Immature natural killer cell (primary cell): ENCODE results near the gene CTNND1. TPM values are rescaled to one million over a fixed set of nuclear protein-coding genes. Genes with fewer than 3 reads are reported as not detected.
A peak's percentile ranks its signal among the peaks of the same experiment; 100 is the strongest.

Experiments
- DNase-seq, 3 donors: peaks; one replicate each; pipeline ENCODE4 v3.0.0; 2022; ENCODE audit warnings: mixed read lengths in 1 of 3
- H3K27ac Mint-ChIP-seq, 6 donors: one replicate each; pipeline ENCODE4 v1.8.0; 2020; ENCODE audit warnings: mixed read lengths in 6 of 6, mild to moderate bottlenecking in 5 of 6, inconsistent platforms in 4 of 6, moderate library complexity in 3 of 6
- H3K27me3 Mint-ChIP-seq, 3 donors: one replicate each; pipeline ENCODE4 v1.8.0; 2020 to 2021; ENCODE audit warnings: low read depth in 3 of 3, mild to moderate bottlenecking in 3 of 3, mixed read lengths in 3 of 3, moderate library complexity in 3 of 3, inconsistent platforms in 1 of 3
- H3K36me3 Mint-ChIP-seq, 3 donors: one replicate each; pipeline ENCODE4 v1.8.0; 2020; ENCODE audit warnings: mixed read lengths in 3 of 3, inconsistent platforms in 2 of 3, mild to moderate bottlenecking in 2 of 3
- H3K4me1 Mint-ChIP-seq, 2 donors: one replicate each; pipeline ENCODE4 v1.8.0; 2020; ENCODE audit warnings: inconsistent platforms in 2 of 2, mild to moderate bottlenecking in 2 of 2, mixed read lengths in 2 of 2, moderate library complexity in 1 of 2
- H3K4me3 Mint-ChIP-seq, 5 donors: one replicate each; pipeline ENCODE4 v1.8.0; 2020; ENCODE audit warnings: mild to moderate bottlenecking in 5 of 5, mixed read lengths in 5 of 5, inconsistent platforms in 3 of 5, moderate library complexity in 3 of 5
- H3K9me3 Mint-ChIP-seq, 6 donors: one replicate each; pipeline ENCODE4 v1.8.0; 2020; ENCODE audit warnings: mild to moderate bottlenecking in 6 of 6, mixed read lengths in 6 of 6, inconsistent platforms in 4 of 6, moderate library complexity in 3 of 6
- polyA plus RNA-seq, 3 donors: library from polyadenylated mRNA; unstranded; fragments of 300-500 nt; fragmentation: Illumina TruSeq; gene quantifications; one replicate each; pipeline ENCODE4 v1.2.3, GENCODE V29; 2021

Gene CTNND1
- polyA plus RNA-seq, 3 donors from 2014 or later = 1.1 to 2.5 (median 1.9) TPM

- Mint-ChIP-seq H3K27ac (peak overlapping the region in 4 of 6 donors; percentile 11 to 81 (median 36)), H3K27me3 (peaks cover 3 to 13% (median 7%) of the 10 kb centered on the region in 3 donors), H3K4me3 (no peak overlapping the region), H3K4me1 (peaks cover 25 to 30% of the 10 kb centered on the region in 2 donors), H3K9me3 (no peaks in the 10 kb centered on the region), H3K36me3 (peaks cover 4 to 10% (median 7%) of the 10 kb centered on the region in 3 donors)
- no peak for DNase-seq
These were observed 16.4 kb upstream of the CTNND1 start for GRCh38 chr11:57745206-57745605.

- H3K4me1 Mint-ChIP-seq = peaks cover 15 to 20% of the 10 kb centered on the region in 2 donors
- no peak for DNase-seq
- no peaks in the 10 kb centered on the region for H3K9me3 Mint-ChIP-seq
- H3K36me3 Mint-ChIP-seq = peaks cover 6 to 8% (median 8%) of the 10 kb centered on the region in 3 donors
- no peak overlapping the region for H3K4me3 Mint-ChIP-seq
- peak overlapping the region; percentile 10 to 69 (median 62) for H3K27ac Mint-ChIP-seq
- peaks cover 0 to 3% (median 2%) of the 10 kb centered on the region in 3 donors for H3K27me3 Mint-ChIP-seq
These were observed 14.7 kb upstream of the CTNND1 start for GRCh38 chr11:57746920-57747319.

GRCh38 chr11:57751176-57751575 lies 10.4 kb upstream of the CTNND1 start:
- Mint-ChIP-seq H3K27ac (no peak overlapping the region), H3K4me1 (no peaks in the 10 kb centered on the region), H3K27me3 (no peaks in the 10 kb centered on the region), H3K4me3 (no peak overlapping the region), H3K36me3 (peaks cover 0 to 8% (median 3%) of the 10 kb centered on the region in 3 donors), H3K9me3 (no peaks in the 10 kb centered on the region)
- DNase-seq = no peak

GRCh38 chr11:57751676-57752253 lies 9.8 kb upstream of the CTNND1 start, which contains the start of gene BTBD18:
BTBD18 (minus strand) TSS chr11:57751819; CDS start chr11:57751188, 631 bp downstream.
- DNase-seq = no peak
- Mint-ChIP-seq H3K27ac (peak within 1 kb of the TSS in 1 of 6 donors; percentile 36), H3K4me1 (no peaks in the 10 kb centered on the region), H3K4me3 (no peak within 1 kb of the TSS), H3K9me3 (no peaks in the 10 kb centered on the region), H3K27me3 (no peaks in the 10 kb centered on the region), H3K36me3 (peaks cover 0 to 8% (median 3%) of the 10 kb centered on the region in 3 donors)

GRCh38 chr11:57752954-57753353 lies 8.6 kb upstream of the CTNND1 start:
- Mint-ChIP-seq H3K36me3 (peaks cover 0 to 4% (median 0%) of the 10 kb centered on the region in 3 donors), H3K27me3 (no peaks in the 10 kb centered on the region), H3K27ac (no peak overlapping the region), H3K9me3 (no peaks in the 10 kb centered on the region), H3K4me3 (no peak overlapping the region), H3K4me1 (no peaks in the 10 kb centered on the region)
- no peak for DNase-seq

- Mint-ChIP-seq H3K4me1 (peaks cover 6% of the 10 kb centered on the region in 2 donors), H3K9me3 (no peaks in the 10 kb centered on the region), H3K36me3 (peaks cover 0 to 4% (median 3%) of the 10 kb centered on the region in 3 donors), H3K27ac (no peak overlapping the region), H3K4me3 (no peak overlapping the region), H3K27me3 (peaks cover 0 to 4% (median 2%) of the 10 kb centered on the region in 3 donors)
- DNase-seq = no peak
These were observed 3.4 kb upstream of the CTNND1 start for GRCh38 chr11:57758174-57758573.

- peaks cover 6% of the 10 kb centered on the region in 2 donors for H3K4me1 Mint-ChIP-seq
- H3K36me3 Mint-ChIP-seq = peaks cover 0 to 9% (median 7%) of the 10 kb centered on the region in 3 donors
- peaks cover 0 to 4% (median 4%) of the 10 kb centered on the region in 3 donors for H3K27me3 Mint-ChIP-seq
- peak overlapping the region in 2 of 5 donors; percentile 19 to 39 for H3K4me3 Mint-ChIP-seq
- no peak for DNase-seq
- H3K27ac Mint-ChIP-seq = no peak overlapping the region
- no peaks in the 10 kb centered on the region for H3K9me3 Mint-ChIP-seq
These were observed 746 bp downstream of the CTNND1 start for GRCh38 chr11:57762235-57762861.

GRCh38 chr11:57763568-57763967 lies 2.0 kb downstream of the CTNND1 start:
- H3K27me3 Mint-ChIP-seq = peaks cover 0 to 4% (median 4%) of the 10 kb centered on the region in 3 donors
- no peak overlapping the region for H3K4me3 Mint-ChIP-seq
- H3K27ac Mint-ChIP-seq = no peak overlapping the region
- H3K9me3 Mint-ChIP-seq = no peaks in the 10 kb centered on the region
- peaks cover 0 to 9% (median 8%) of the 10 kb centered on the region in 3 donors for H3K36me3 Mint-ChIP-seq
- H3K4me1 Mint-ChIP-seq = peaks cover 6% of the 10 kb centered on the region in 2 donors
- no peak for DNase-seq

GRCh38 chr11:57764021-57764420 lies 2.4 kb downstream of the CTNND1 start:
- no peaks in the 10 kb centered on the region for H3K9me3 Mint-ChIP-seq
- no peak overlapping the region for H3K4me3 Mint-ChIP-seq
- peaks cover 0 to 4% (median 4%) of the 10 kb centered on the region in 3 donors for H3K27me3 Mint-ChIP-seq
- peaks cover 6% of the 10 kb centered on the region in 2 donors for H3K4me1 Mint-ChIP-seq
- no peak overlapping the region for H3K27ac Mint-ChIP-seq
- DNase-seq = no peak
- H3K36me3 Mint-ChIP-seq = peaks cover 0 to 9% (median 8%) of the 10 kb centered on the region in 3 donors

- Mint-ChIP-seq H3K4me3 (no peak overlapping the region), H3K4me1 (peaks cover 6% of the 10 kb centered on the region in 2 donors), H3K27ac (peak overlapping the region in 1 of 6 donors; percentile 23), H3K27me3 (peaks cover 0 to 4% (median 4%) of the 10 kb centered on the region in 3 donors), H3K36me3 (peaks cover 0 to 9% (median 8%) of the 10 kb centered on the region in 3 donors), H3K9me3 (no peaks in the 10 kb centered on the region)
- DNase-seq = no peak
These were observed 3.0 kb downstream of the CTNND1 start for GRCh38 chr11:57764566-57764965.

- no peak for DNase-seq
- Mint-ChIP-seq H3K27ac (no peak overlapping the region), H3K27me3 (peaks cover 0 to 4% (median 4%) of the 10 kb centered on the region in 3 donors), H3K4me3 (no peak overlapping the region), H3K9me3 (no peaks in the 10 kb centered on the region), H3K36me3 (peaks cover 0 to 9% (median 8%) of the 10 kb centered on the region in 3 donors), H3K4me1 (peaks cover 6% of the 10 kb centered on the region in 2 donors)
These were observed 3.4 kb downstream of the CTNND1 start for GRCh38 chr11:57764972-57765371.

- no peak for DNase-seq
- no peak overlapping the region for H3K27ac Mint-ChIP-seq
- H3K4me3 Mint-ChIP-seq = no peak overlapping the region
- peaks cover 0 to 10% (median 4%) of the 10 kb centered on the region in 3 donors for H3K36me3 Mint-ChIP-seq
- H3K27me3 Mint-ChIP-seq = no peaks in the 10 kb centered on the region
- no peaks in the 10 kb centered on the region for H3K9me3 Mint-ChIP-seq
- peaks cover 2 to 9% of the 10 kb centered on the region in 2 donors for H3K4me1 Mint-ChIP-seq
These were observed 9.2 kb downstream of the CTNND1 start for GRCh38 chr11:57770793-57771192.

GRCh38 chr11:57771365-57771764 lies 9.8 kb downstream of the CTNND1 start:
- H3K4me1 Mint-ChIP-seq = peaks cover 2 to 11% of the 10 kb centered on the region in 2 donors
- no peak for DNase-seq
- no peak overlapping the region for H3K27ac Mint-ChIP-seq

GRCh38 chr11:57772562-57772961 lies 11.0 kb downstream of the CTNND1 start:
- no peak overlapping the region for H3K27ac Mint-ChIP-seq
- no peak overlapping the region for H3K4me3 Mint-ChIP-seq
- no peak for DNase-seq
- H3K27me3 Mint-ChIP-seq = no peaks in the 10 kb centered on the region
- H3K36me3 Mint-ChIP-seq = peaks cover 0 to 5% (median 0%) of the 10 kb centered on the region in 3 donors
- H3K9me3 Mint-ChIP-seq = no peaks in the 10 kb centered on the region
- H3K4me1 Mint-ChIP-seq = peaks cover 2 to 11% of the 10 kb centered on the region in 2 donors

More at GRCh38 chr11:57771365-57771764, 9.8 kb downstream of the CTNND1 start:
- no peaks in the 10 kb centered on the region for H3K27me3 Mint-ChIP-seq
- H3K4me3 Mint-ChIP-seq = no peak overlapping the region
- no peaks in the 10 kb centered on the region for H3K9me3 Mint-ChIP-seq
- peaks cover 0 to 9% (median 4%) of the 10 kb centered on the region in 3 donors for H3K36me3 Mint-ChIP-seq
